Smooth muscle cell (in vitro differentiated cells): Measurements from ENCODE around the gene SLC27A3. TPM values are rescaled to one million over a fixed set of nuclear protein-coding genes. Genes with fewer than 3 reads are reported as not detected.
A peak's percentile ranks its signal among the peaks of the same experiment; 100 is the strongest.
"Not testable (repeated sequence)": the region's sequence is repeated elsewhere in the genome, so short reads cannot be mapped to it uniquely, and the experiment has no call there.

Experiments used
- DNase-seq: peaks from one replicate; lab custom pipeline; 2025; ENCODE audit not compliant: unreplicated experiment; lab: John Stamatoyannopoulos, UW
- H2AFZ ChIP-seq: fragments of 200-600 bp; sonication (generic); 2 replicates; pipeline ENCODE4 v1.6.0; 2016; ENCODE audit warnings: antibody characterized with exemption, low read depth, mild to moderate bottlenecking
- H3F3A ChIP-seq: fragments of 200-600 bp; sonication (generic); 2 replicates; pipeline ENCODE4 v1.6.0; 2017; ENCODE audit warnings: antibody characterized with exemption, low read depth
- H3K27ac ChIP-seq: fragments of 200-600 bp; sonication (generic); 2 replicates; pipeline ENCODE4 v1.5.1; 2016; ENCODE audit warnings: low read depth, mild to moderate bottlenecking
- H3K27me3 ChIP-seq: fragments of 200-600 bp; sonication (generic); 2 replicates; pipeline ENCODE4 v1.6.1; 2016; ENCODE audit warnings: low read depth, mild to moderate bottlenecking
- H3K36me3 ChIP-seq: fragments of 200-600 bp; sonication (generic); 2 replicates; pipeline ENCODE4 v1.5.1; 2016; ENCODE audit warnings: low read depth
- H3K4me1 ChIP-seq: fragments of 200-600 bp; sonication (generic); 2 replicates; pipeline ENCODE4 v1.5.1; 2016; ENCODE audit warnings: low read depth
- H3K4me2 ChIP-seq: fragments of 200-600 bp; sonication (generic); 2 replicates; pipeline ENCODE4 v1.6.0; 2016; ENCODE audit warnings: mild to moderate bottlenecking
- H3K4me3 ChIP-seq: fragments of 200-600 bp; sonication (generic); 2 replicates; pipeline ENCODE4 v1.5.1; 2016; ENCODE audit warnings: mild to moderate bottlenecking
- H3K79me2 ChIP-seq: fragments of 200-600 bp; sonication (generic); 2 replicates; pipeline ENCODE4 v1.6.0; 2016; ENCODE audit warnings: low read depth, mild to moderate bottlenecking
- H3K9ac ChIP-seq: fragments of 200-600 bp; sonication (generic); 2 replicates; pipeline ENCODE4 v1.6.0; 2016; ENCODE audit warnings: low read depth
- H3K9me3 ChIP-seq: fragments of 200-600 bp; sonication (generic); replicated peaks from 2 replicates; pipeline ENCODE4 v1.5.1; 2016; ENCODE audit warnings: low read depth
- H4K20me1 ChIP-seq: fragments of 200-600 bp; sonication (generic); 2 replicates; pipeline ENCODE4 v1.6.0; 2016; ENCODE audit warnings: low read depth
- CTCF ChIP-seq: fragments of 200-600 bp; sonication (generic); IDR thresholded peaks from 2 replicates; pipeline ENCODE4 v1.5.1; 2017; ENCODE audit warnings: borderline replicate concordance, mild to moderate bottlenecking, antibody characterized with exemption; ENCODE audit not compliant: insufficient read depth, poor library complexity, severe bottlenecking
- WGBS: methylation state at CpG from one replicate; pipeline ENCODE4 v1.1.7; 2016; ENCODE audit warnings: low lambda C conversion rate; 5-methylcytosine and 5-hydroxymethylcytosine counted together
- polyA plus RNA-seq: library from polyadenylated mRNA; unstranded; fragments of >200 nt; fragmentation: Nextera tagmentation; extraction: Ambion mirVana; gene quantifications from 2 replicates; pipeline ENCODE4 v1.2.1, GENCODE V29; 2016
- total RNA-seq: library from RNA; depleted of rRNA; stranded (reverse); fragments of >200 nt; gene quantifications from 2 replicates; pipeline ENCODE4 v1.2.3, GENCODE V29; 2014

The SLC27A3 gene
- total and polyA plus RNA-seq, 2 experiments from 2014 or later: 21.3 to 41.0 TPM

- 88% methylated on average over 17 of the region's 17 CpGs for WGBS
- H3K27me3 ChIP-seq: no peaks in the 10 kb centered on the region
- no peaks in the 10 kb centered on the region for H3K9me3 ChIP-seq
- H3F3A ChIP-seq: no peaks in the 10 kb centered on the region
- DNase-seq: no peak
- peaks cover 10% of the 10 kb centered on the region for H3K4me1 ChIP-seq
- no peak overlapping the region for H2AFZ ChIP-seq
- H3K4me2 ChIP-seq: no peak overlapping the region
- H3K79me2 ChIP-seq: peaks cover 13% of the 10 kb centered on the region
- no peak overlapping the region for H3K27ac ChIP-seq
- no peak overlapping the region for H3K4me3 ChIP-seq
- TF ChIP-seq CTCF: no peak
- no peaks in the 10 kb centered on the region for H4K20me1 ChIP-seq
- H3K36me3 ChIP-seq: no peaks in the 10 kb centered on the region
- H3K9ac ChIP-seq: no peak overlapping the region
Observed at GRCh38 chr1:153779781-153780541, 4.8 kb downstream of the SLC27A3 start.

GRCh38 chr1:153780551-153780950 lies 5.3 kb downstream of the SLC27A3 start:
- Histone ChIP-seq H3K9ac (no peak overlapping the region), H3K36me3 (no peaks in the 10 kb centered on the region), H3K4me3 (no peak overlapping the region), H3F3A (no peaks in the 10 kb centered on the region), H3K27ac (no peak overlapping the region), H4K20me1 (no peaks in the 10 kb centered on the region), H3K79me2 (peaks cover 13% of the 10 kb centered on the region), H3K27me3 (no peaks in the 10 kb centered on the region), H2AFZ (no peak overlapping the region), H3K9me3 (no peaks in the 10 kb centered on the region), H3K4me2 (no peak overlapping the region), H3K4me1 (peaks cover 10% of the 10 kb centered on the region)
- TF ChIP-seq CTCF: no peak
- no peak for DNase-seq
- 100% methylated on average over 4 of the region's 4 CpGs for WGBS

GRCh38 chr1:153782648-153783047 lies 7.4 kb downstream of the SLC27A3 start:
- peak overlapping the region; percentile 89 for H3K4me2 ChIP-seq
- not testable (repeated sequence) for H3K36me3 ChIP-seq, H3K9me3 ChIP-seq, H3K4me1 ChIP-seq, H3K9ac ChIP-seq, H2AFZ ChIP-seq, H3K27me3 ChIP-seq, DNase-seq, H4K20me1 ChIP-seq, H3F3A ChIP-seq
- peak overlapping the region; percentile 76 for H3K4me3 ChIP-seq
- H3K79me2 ChIP-seq: peaks cover 18% of the 10 kb centered on the region
- peak overlapping the region; percentile 83 for H3K27ac ChIP-seq
- WGBS: 96% methylated on average over 8 of the region's 8 CpGs

GRCh38 chr1:153783233-153784190 lies 8.3 kb downstream of the SLC27A3 start:
- Histone ChIP-seq H3K9me3 (no peaks in the 10 kb centered on the region), H3K4me2 (peak overlapping the region; percentile 89), H3K4me1 (peaks cover 4% of the 10 kb centered on the region), H3F3A (no peaks in the 10 kb centered on the region), H4K20me1 (no peaks in the 10 kb centered on the region), H3K79me2 (peaks cover 13% of the 10 kb centered on the region), H3K27ac (peak overlapping the region; percentile 83), H3K36me3 (no peaks in the 10 kb centered on the region), H2AFZ (peak overlapping the region; percentile 64), H3K27me3 (no peaks in the 10 kb centered on the region), H3K9ac (peak overlapping the region; percentile 73), H3K4me3 (peak overlapping the region; percentile 76)
- 1% methylated on average over 55 of the region's 61 CpGs for WGBS
- peak; percentile 86 for DNase-seq
- TF ChIP-seq CTCF: no peak
